Muscle of leg (tissue), 11 donors: ENCODE data around the gene DDX17. TPM values are rescaled to one million over a fixed set of nuclear protein-coding genes. Genes with fewer than 3 reads are reported as not detected.
A peak's percentile ranks its signal among the peaks of the same experiment; 100 is the strongest.

Source experiments
- DNase-seq: peaks from one replicate; pipeline ENCODE4 v3.0.0; 2013
- H3K27ac ChIP-seq: one replicate; pipeline ENCODE4 v1.5.1; 2013; ENCODE audit warnings: mild to moderate bottlenecking, low read length, control low read depth
- H3K27me3 ChIP-seq: one replicate; pipeline ENCODE4 v1.6.1; 2013; ENCODE audit warnings: low read length; ENCODE audit not compliant: control insufficient read depth, insufficient read depth
- H3K36me3 ChIP-seq: one replicate; pipeline ENCODE4 v1.6.1; 2013; ENCODE audit warnings: low read length; ENCODE audit not compliant: control insufficient read depth, insufficient read depth
- H3K4me1 ChIP-seq: one replicate; pipeline ENCODE4 v1.6.1; 2013; ENCODE audit warnings: low read length; ENCODE audit not compliant: control insufficient read depth, insufficient read depth
- H3K4me3 ChIP-seq: one replicate; pipeline ENCODE4 v1.5.1; 2013; ENCODE audit warnings: low read length, control low read depth
- H3K9me3 ChIP-seq: replicated peaks from 2 replicates; pipeline ENCODE4 v1.6.1; 2013; ENCODE audit warnings: low read depth, low read length; ENCODE audit not compliant: control insufficient read depth
- WGBS: methylation state at CpG from one replicate; pipeline ENCODE4 v1.1.5; 2013; ENCODE audit warnings: missing lambda C conversion rate; ENCODE audit not compliant: insufficient coverage; 5-methylcytosine and 5-hydroxymethylcytosine counted together
- polyA plus RNA-seq, 8 donors: library from polyadenylated mRNA; unstranded; fragments of 120-200 nt; gene quantifications; one replicate each; pipeline versions ENCODE4 v1.2.1 to v1.2.3, GENCODE V29; 2013; ENCODE audit warnings: inconsistent platforms in 1 of 8, low replicate concordance in 1 of 8; ENCODE audit not compliant: insufficient read length in 8 of 8, insufficient read depth in 1 of 8
- total RNA-seq: library from RNA; stranded (reverse); fragments of 120-200 nt; gene quantifications from one replicate; pipeline ENCODE4 v1.2.4, GENCODE V29; 2013

Gene DDX17
- total and polyA plus RNA-seq, 9 donors: 280 to 410 (median 307) TPM

GRCh38 chr22:38468443-38469305 lies 37.4 kb downstream of the DDX17 start:
- no peaks in the 10 kb centered on the region for H3K36me3 ChIP-seq
- H3K9me3 ChIP-seq: no peaks in the 10 kb centered on the region
- peak overlapping the region; percentile 78 for H3K4me3 ChIP-seq
- 51% methylated on average over 14 of the region's 28 CpGs for WGBS
- peaks cover 12% of the 10 kb centered on the region for H3K4me1 ChIP-seq
- H3K27me3 ChIP-seq: peaks cover 38% of the 10 kb centered on the region
- no peak for DNase-seq
- peak overlapping the region; percentile 76 for H3K27ac ChIP-seq

GRCh38 chr22:38467904-38468442 lies 38.1 kb downstream of the DDX17 start, which contains the start of gene KDELR3:
TSS of gene KDELR3 (plus strand) at chr22:38468096. CDS start at chr22:38468234, 138 bp downstream.
- no peaks in the 10 kb centered on the region for H3K36me3 ChIP-seq
- peak within 1 kb of the TSS; percentile 76 for H3K27ac ChIP-seq
- H3K4me1 ChIP-seq: peaks cover 18% of the 10 kb centered on the region
- peak within 1 kb of the TSS; percentile 78 for H3K4me3 ChIP-seq
- DNase-seq: peak; percentile 87
- H3K27me3 ChIP-seq: peaks cover 41% of the 10 kb centered on the region
- WGBS: under 1% methylated on average over 50 of the region's 53 CpGs
- no peaks in the 10 kb centered on the region for H3K9me3 ChIP-seq

- WGBS: 5% methylated on average over 14 of the region's 20 CpGs
- H3K36me3 ChIP-seq: no peaks in the 10 kb centered on the region
- peaks cover 44% of the 10 kb centered on the region for H3K27me3 ChIP-seq
- H3K4me1 ChIP-seq: peaks cover 18% of the 10 kb centered on the region
- no peaks in the 10 kb centered on the region for H3K9me3 ChIP-seq
- DNase-seq: peak; percentile 50
- H3K4me3 ChIP-seq: peak overlapping the region; percentile 36
- no peak overlapping the region for H3K27ac ChIP-seq
These were observed 38.6 kb downstream of the DDX17 start for GRCh38 chr22:38467438-38467903.

GRCh38 chr22:38465673-38466490 lies 40.2 kb downstream of the DDX17 start:
- H3K9me3 ChIP-seq: no peaks in the 10 kb centered on the region
- H3K4me1 ChIP-seq: peaks cover 31% of the 10 kb centered on the region
- peaks cover 59% of the 10 kb centered on the region for H3K27me3 ChIP-seq
- 61% methylated on average over 24 of the region's 26 CpGs for WGBS
- no peak overlapping the region for H3K27ac ChIP-seq
- H3K4me3 ChIP-seq: no peak overlapping the region
- no peak for DNase-seq
- no peaks in the 10 kb centered on the region for H3K36me3 ChIP-seq

- DNase-seq: no peak
- H3K4me3 ChIP-seq: no peak overlapping the region
- H3K36me3 ChIP-seq: no peaks in the 10 kb centered on the region
- no peak overlapping the region for H3K27ac ChIP-seq
- peaks cover 66% of the 10 kb centered on the region for H3K27me3 ChIP-seq
- no peaks in the 10 kb centered on the region for H3K9me3 ChIP-seq
- 69% methylated on average over 5 of the region's 10 CpGs for WGBS
- H3K4me1 ChIP-seq: peaks cover 34% of the 10 kb centered on the region
These were observed 41.0 kb downstream of the DDX17 start for GRCh38 chr22:38464992-38465672.

GRCh38 chr22:38462960-38463784 lies 42.9 kb downstream of the DDX17 start:
- DNase-seq: peak; percentile 68
- WGBS: 33% methylated on average over 11 of the region's 28 CpGs
- H3K4me1 ChIP-seq: peaks cover 40% of the 10 kb centered on the region
- no peaks in the 10 kb centered on the region for H3K36me3 ChIP-seq
- H3K4me3 ChIP-seq: no peak overlapping the region
- peaks cover 82% of the 10 kb centered on the region for H3K27me3 ChIP-seq
- H3K9me3 ChIP-seq: no peaks in the 10 kb centered on the region
- H3K27ac ChIP-seq: no peak overlapping the region

GRCh38 chr22:38461414-38462081 lies 44.6 kb downstream of the DDX17 start:
- H3K27me3 ChIP-seq: peaks cover 84% of the 10 kb centered on the region
- H3K4me1 ChIP-seq: peaks cover 32% of the 10 kb centered on the region
- no peak overlapping the region for H3K4me3 ChIP-seq
- H3K9me3 ChIP-seq: no peaks in the 10 kb centered on the region
- H3K36me3 ChIP-seq: no peaks in the 10 kb centered on the region
- WGBS: 17% methylated on average over 40 of the region's 51 CpGs
- H3K27ac ChIP-seq: no peak overlapping the region
- DNase-seq: peak; percentile 92

GRCh38 chr22:38461057-38461413 lies 45.1 kb downstream of the DDX17 start:
- no peak overlapping the region for H3K4me3 ChIP-seq
- WGBS: 24% methylated on average over 4 of the region's 9 CpGs
- peaks cover 35% of the 10 kb centered on the region for H3K4me1 ChIP-seq
- no peaks in the 10 kb centered on the region for H3K9me3 ChIP-seq
- H3K27ac ChIP-seq: no peak overlapping the region
- peaks cover 84% of the 10 kb centered on the region for H3K27me3 ChIP-seq
- no peak for DNase-seq
- no peaks in the 10 kb centered on the region for H3K36me3 ChIP-seq

- H3K27ac ChIP-seq: no peak overlapping the region
- H3K36me3 ChIP-seq: no peaks in the 10 kb centered on the region
- no peak for DNase-seq
- H3K4me1 ChIP-seq: peaks cover 36% of the 10 kb centered on the region
- peaks cover 80% of the 10 kb centered on the region for H3K27me3 ChIP-seq
- 41% methylated on average over 7 of the region's 8 CpGs for WGBS
- H3K4me3 ChIP-seq: no peak overlapping the region
- H3K9me3 ChIP-seq: no peaks in the 10 kb centered on the region
These were observed 45.7 kb downstream of the DDX17 start for GRCh38 chr22:38460426-38460840.
